Osteocyte (in vitro differentiated cells): ENCODE data around the gene SLC8A2. TPM values are rescaled to one million over a fixed set of nuclear protein-coding genes. Genes with fewer than 3 reads are reported as not detected.

ENCODE experiments used
- DNase-seq: peaks from one replicate; pipeline ENCODE4 v3.0.0; 2021; ENCODE audit warnings: mixed read lengths; ENCODE audit not compliant: unreplicated experiment; ENCODE audit errors: extremely low spot score
- H3K27ac Mint-ChIP-seq: one replicate; pipeline ENCODE4 v1.8.0; 2021; ENCODE audit warnings: mild to moderate bottlenecking, mixed read lengths; ENCODE audit not compliant: unreplicated experiment
- H3K27me3 Mint-ChIP-seq: one replicate; pipeline ENCODE4 v1.8.0; 2021; ENCODE audit warnings: mixed read lengths; ENCODE audit not compliant: unreplicated experiment
- H3K36me3 Mint-ChIP-seq: one replicate; pipeline ENCODE4 v1.8.0; 2021; ENCODE audit warnings: mixed read lengths; ENCODE audit not compliant: unreplicated experiment
- H3K4me1 Mint-ChIP-seq: one replicate; pipeline ENCODE4 v1.8.0; 2021; ENCODE audit warnings: mixed read lengths; ENCODE audit not compliant: unreplicated experiment
- H3K4me3 Mint-ChIP-seq: one replicate; pipeline ENCODE4 v1.8.0; 2021; ENCODE audit warnings: mild to moderate bottlenecking, moderate library complexity, mixed read lengths; ENCODE audit not compliant: unreplicated experiment
- H3K9me3 Mint-ChIP-seq: one replicate; pipeline ENCODE4 v1.8.0; 2021; ENCODE audit warnings: mixed read lengths; ENCODE audit not compliant: unreplicated experiment
- CTCF ChIP-seq: fragments of 200-600 bp; sonication (generic); IDR thresholded peaks from 2 replicates; pipeline ENCODE4 v1.5.0; 2021; ENCODE audit warnings: antibody characterized with exemption, mild to moderate bottlenecking, moderate library complexity
- total RNA-seq: library from RNA; stranded (reverse); gene quantifications from 2 replicates; pipeline ENCODE4 v1.2.1, GENCODE V29; 2021

The SLC8A2 gene
- total RNA-seq, 1 donor from 2014 or later = not detected

DNA sequence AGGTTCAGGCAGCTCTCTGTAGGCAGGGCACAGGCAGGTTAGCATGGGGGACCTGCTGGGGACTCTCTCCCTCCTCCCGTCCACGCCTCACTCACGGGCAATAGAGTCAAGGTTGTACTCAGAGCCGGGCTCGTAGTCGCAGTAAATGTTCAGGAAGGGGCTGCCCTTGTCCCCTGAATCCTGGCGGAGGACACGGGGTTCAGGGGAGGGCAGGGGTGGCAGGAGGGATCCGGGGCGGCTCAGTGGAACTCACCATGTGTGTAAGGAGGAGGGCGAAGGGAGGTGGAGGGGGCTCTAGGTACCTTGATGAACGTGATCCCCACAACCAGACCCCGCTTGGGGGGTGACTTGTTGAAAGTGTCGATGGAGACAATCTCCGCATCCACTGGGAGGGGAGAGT lies 11.5 kb upstream of the SLC8A2 start:
- no peak for TF ChIP-seq CTCF
- H3K27me3 Mint-ChIP-seq = no peaks in the 10 kb centered on the region
- H3K36me3 Mint-ChIP-seq = peaks cover 4% of the 10 kb centered on the region
- H3K27ac Mint-ChIP-seq = no peak overlapping the region
- H3K4me1 Mint-ChIP-seq = peaks cover 18% of the 10 kb centered on the region
- no peak for DNase-seq
- no peaks in the 10 kb centered on the region for H3K9me3 Mint-ChIP-seq
- peak overlapping the region; percentile 95 for H3K4me3 Mint-ChIP-seq

- Mint-ChIP-seq H3K27ac (no peak overlapping the region), H3K27me3 (no peaks in the 10 kb centered on the region), H3K9me3 (no peaks in the 10 kb centered on the region), H3K4me1 (peaks cover 18% of the 10 kb centered on the region), H3K36me3 (no peaks in the 10 kb centered on the region), H3K4me3 (peak overlapping the region; percentile 7)
- DNase-seq = no peak
- no peak for TF ChIP-seq CTCF
These were observed 9.9 kb upstream of the SLC8A2 start for GRCh38 chr19:47481460-47482052.

DNA sequence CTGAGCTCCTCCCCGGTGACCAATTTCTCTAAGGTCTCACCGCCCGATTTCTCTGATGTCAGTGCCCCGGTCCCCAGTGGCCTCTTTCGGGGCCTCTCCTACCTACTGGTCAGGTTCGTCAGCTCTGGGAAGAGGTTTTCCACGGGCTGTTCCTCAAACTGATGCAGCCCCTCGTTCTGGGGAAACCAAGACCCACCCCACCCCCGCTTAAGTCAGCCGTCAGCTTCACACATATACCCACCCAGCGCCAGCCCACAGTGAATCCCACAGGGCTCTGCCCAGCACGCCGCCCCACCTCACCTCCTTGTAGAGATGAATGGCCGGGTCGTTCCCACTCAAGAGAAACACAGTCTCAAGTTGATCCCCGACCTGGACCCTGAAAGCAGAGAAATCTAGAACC lies 9.0 kb upstream of the SLC8A2 start:
- Mint-ChIP-seq H3K9me3 (no peaks in the 10 kb centered on the region), H3K27ac (no peak overlapping the region), H3K27me3 (no peaks in the 10 kb centered on the region), H3K36me3 (no peaks in the 10 kb centered on the region), H3K4me1 (peaks cover 18% of the 10 kb centered on the region), H3K4me3 (peak overlapping the region; percentile 3)
- no peak for TF ChIP-seq CTCF
- no peak for DNase-seq

GRCh38 chr19:47479701-47480503 lies 8.2 kb upstream of the SLC8A2 start:
- TF ChIP-seq CTCF = no peak
- no peak for DNase-seq
- no peak overlapping the region for H3K4me3 Mint-ChIP-seq

DNA sequence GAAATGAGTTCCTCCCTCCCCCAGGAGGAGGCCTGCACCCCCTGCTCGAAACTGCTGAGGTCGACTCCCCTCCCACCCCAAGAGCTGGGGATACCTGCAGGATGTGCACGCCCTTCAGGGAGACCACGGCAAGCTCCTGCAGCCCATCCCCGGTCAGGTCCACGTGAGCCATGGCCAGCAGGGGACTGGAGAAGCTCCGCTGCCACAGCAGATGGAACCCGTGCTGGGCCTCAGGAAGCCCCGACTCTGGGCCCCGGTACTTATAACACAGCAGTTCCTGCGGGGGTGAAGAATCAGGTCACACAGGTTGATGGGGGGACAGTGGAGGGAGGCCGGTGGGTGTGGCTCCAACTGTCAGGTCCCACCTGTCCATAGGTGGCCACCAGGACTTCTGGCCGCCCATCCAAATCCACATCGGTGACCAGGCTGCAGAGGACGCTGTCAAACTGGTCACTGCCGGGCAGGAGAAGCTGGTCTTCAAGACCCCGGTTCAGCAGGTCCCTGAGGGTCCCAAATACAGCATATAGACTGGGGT lies 4.8 kb upstream of the SLC8A2 start:
- DNase-seq = no peak
- Mint-ChIP-seq H3K36me3 (no peaks in the 10 kb centered on the region), H3K27me3 (peaks cover 3% of the 10 kb centered on the region), H3K4me3 (no peak overlapping the region), H3K4me1 (peaks cover 5% of the 10 kb centered on the region), H3K9me3 (no peaks in the 10 kb centered on the region), H3K27ac (no peak overlapping the region)
- TF ChIP-seq CTCF = no peak

More at GRCh38 chr19:47479701-47480503, 8.2 kb upstream of the SLC8A2 start:
- H3K36me3 Mint-ChIP-seq = no peaks in the 10 kb centered on the region
- H3K4me1 Mint-ChIP-seq = peaks cover 15% of the 10 kb centered on the region
- no peaks in the 10 kb centered on the region for H3K9me3 Mint-ChIP-seq
- H3K27ac Mint-ChIP-seq = no peak overlapping the region
- no peaks in the 10 kb centered on the region for H3K27me3 Mint-ChIP-seq
